B cell (primary cell): Measurements from ENCODE around the gene BIRC2. TPM values are rescaled to one million over a fixed set of nuclear protein-coding genes. Genes with fewer than 3 reads are reported as not detected.
A peak's percentile ranks its signal among the peaks of the same experiment; 100 is the strongest.

Source experiments
- ATAC-seq: fragments of 200-7000 bp; cut with Tn5 transposase; one replicate; pipeline ENCODE4 v1.10.0; 2021; ENCODE audit warnings: low read depth, mild to moderate bottlenecking, moderate number of reproducible peaks, moderate library complexity
- CTCF ChIA-PET: fragments of 350-600 bp; sonication (Branson Sonifier 250); formaldehyde crosslinking; loops from one replicate; lab custom pipeline; 2021; ENCODE audit warnings: antibody characterized with exemption, inconsistent platforms; lab: Charles Lee
- POLR2A ChIA-PET: fragments of 350-600 bp; sonication (Branson Sonifier 250); formaldehyde crosslinking; loops from one replicate; lab custom pipeline; 2021; ENCODE audit warnings: antibody characterized with exemption; lab: Charles Lee
- DNase-seq: peaks from one replicate; pipeline ENCODE4 v3.0.0; 2013
- H2AFZ ChIP-seq: 2 replicates; pipeline ENCODE4 v1.6.1; 2012; ENCODE audit warnings: mild to moderate bottlenecking, low read depth, low read length; ENCODE audit not compliant: insufficient read depth, poor library complexity, severe bottlenecking
- H3K27ac ChIP-seq, 2 donors: 1 replicate in 1 of 2; 2 replicates in 1 of 2; pipeline ENCODE4 v1.5.1; 2012 to 2013; ENCODE audit warnings: low read length in 2 of 2, mild to moderate bottlenecking in 2 of 2, moderate library complexity in 1 of 2
- H3K27me3 ChIP-seq, 4 experiments: fragments of 200-600 bp in 1 of 4; sonication (generic) in 1 of 4; replicated peaks in 1 of 4; 1 replicate in 2 of 4; 2 replicates in 2 of 4; pipeline versions ENCODE4 v1.6.1 to v1.7.0; 2013 to 2016; ENCODE audit warnings: low read length in 3 of 4, mild to moderate bottlenecking in 2 of 4, mixed read lengths in 1 of 4, moderate library complexity in 1 of 4; ENCODE audit not compliant: insufficient read depth in 4 of 4, control insufficient read depth in 3 of 4; ENCODE audit errors: control extremely low read depth in 1 of 4
- H3K36me3 ChIP-seq, 2 experiments: replicated peaks in 1 of 2; 1 replicate in 1 of 2; 2 replicates in 1 of 2; pipeline versions ENCODE4 v1.6.1 to v1.7.1; 2013; ENCODE audit warnings: low read length in 1 of 2; ENCODE audit not compliant: insufficient read depth in 2 of 2, control insufficient read depth in 1 of 2; ENCODE audit errors: control extremely low read depth in 1 of 2, extremely low read depth in 1 of 2
- H3K4me1 ChIP-seq, 2 donors: fragments of 200-600 bp in 1 of 2; sonication (generic) in 1 of 2; 1 replicate in 1 of 2; 2 replicates in 1 of 2; pipeline versions ENCODE4 v1.5.1 to v1.6.1; 2013 to 2017; ENCODE audit warnings: low read length in 2 of 2; ENCODE audit not compliant: control insufficient read depth in 2 of 2, insufficient read depth in 2 of 2
- H3K4me2 ChIP-seq: replicated peaks from 2 replicates; pipeline ENCODE3; 2012; ENCODE audit warnings: mild to moderate bottlenecking, low read depth, low read length; ENCODE audit not compliant: poor library complexity, severe bottlenecking
- H3K4me3 ChIP-seq, 5 experiments: fragments of 200-600 bp in 1 of 5; sonication (generic) in 1 of 5; 1 replicate in 3 of 5; 2 replicates in 2 of 5; pipeline versions ENCODE4 v1.5.1 to v1.7.0; 2011 to 2016; ENCODE audit warnings: low read length in 4 of 5, mild to moderate bottlenecking in 4 of 5, low read depth in 2 of 5, control low read depth in 1 of 5, moderate library complexity in 1 of 5; ENCODE audit not compliant: insufficient read depth in 1 of 5; ENCODE audit errors: control extremely low read depth in 1 of 5, extremely low read depth in 1 of 5
- H3K79me2 ChIP-seq: fragments of 200-600 bp; sonication (generic); one replicate; pipeline ENCODE4 v1.6.0; 2016; ENCODE audit warnings: low read length; ENCODE audit not compliant: control insufficient read depth, insufficient read depth
- H3K9ac ChIP-seq: fragments of 200-600 bp; sonication (generic); 2 replicates; pipeline ENCODE4 v1.6.1; 2017; ENCODE audit warnings: mild to moderate bottlenecking, low read length, moderate library complexity
- H3K9me3 ChIP-seq, 3 donors: one replicate each; pipeline versions ENCODE4 v1.6.1 to v1.7.1; 2013; ENCODE audit warnings: low read length in 2 of 3; ENCODE audit not compliant: control insufficient read depth in 2 of 3, insufficient read depth in 1 of 3; ENCODE audit errors: control extremely low read depth in 1 of 3
- H4K20me1 ChIP-seq: 2 replicates; pipeline ENCODE4 v1.6.0; 2012; ENCODE audit warnings: mild to moderate bottlenecking, low read length; ENCODE audit not compliant: insufficient read depth, control insufficient read depth, poor library complexity, severe bottlenecking
- H3K27ac Mint-ChIP-seq: one replicate; pipeline ENCODE4 v1.8.0; 2021; ENCODE audit warnings: mixed read lengths
- H3K27me3 Mint-ChIP-seq: one replicate; pipeline ENCODE4 v1.8.0; 2021; ENCODE audit warnings: mixed read lengths
- H3K4me1 Mint-ChIP-seq: one replicate; pipeline ENCODE4 v1.8.0; 2021; ENCODE audit warnings: mixed read lengths
- H3K4me3 Mint-ChIP-seq: one replicate; pipeline ENCODE4 v1.8.0; 2021; ENCODE audit warnings: mixed read lengths
- H3K9me3 Mint-ChIP-seq: one replicate; pipeline ENCODE4 v1.8.0; 2022; ENCODE audit warnings: mixed read lengths; ENCODE audit not compliant: insufficient read depth
- CTCF ChIP-seq: fragments of 200-600 bp; IDR thresholded peaks from one replicate; pipeline ENCODE4 v1.8.0; 2022; ENCODE audit warnings: antibody characterized with exemption, mild to moderate bottlenecking
- EZH2 ChIP-seq: IDR thresholded peaks from 2 replicates; pipeline ENCODE4 v1.6.1; 2012; ENCODE audit warnings: borderline replicate concordance, low read depth, mild to moderate bottlenecking, moderate library complexity, low read length; ENCODE audit not compliant: insufficient read depth, poor library complexity, severe bottlenecking
- WGBS: methylation state at CpG from one replicate; pipeline ENCODE4 v1.1.5; 2013; ENCODE audit warnings: missing lambda C conversion rate; ENCODE audit not compliant: insufficient coverage; 5-methylcytosine and 5-hydroxymethylcytosine counted together
- intact Hi-C: fragments of 100-400 bp; cut with micrococcal nuclease; formaldehyde crosslinking; loops from one replicate; pipeline ENCODE4 v1.10.0; 2022
- polyA plus RNA-seq: library from polyadenylated mRNA; depleted of rRNA; stranded (reverse); fragments of >200 nt; gene quantifications from 2 replicates; pipeline ENCODE4 v1.2.3, GENCODE V29; 2012
- total RNA-seq, 2 donors: library from RNA; stranded (reverse); fragments of 120-200 nt in 1 of 2; gene quantifications; 1 replicate in 1 of 2; 2 replicates in 1 of 2; pipeline versions ENCODE4 v1.2.3 to v1.2.4, GENCODE V29; 2013 to 2022

The BIRC2 gene
- total and polyA plus RNA-seq, 2 donors (not counting 1 experiment from before 2014, with no cell fraction given), result 20.1 to 51.0 TPM

GRCh38 chr11:102413497-102413896 lies 66.5 kb downstream of the BIRC2 start:
- Mint-ChIP-seq H3K27ac (no peak overlapping the region), H3K27me3 (no peaks in the 10 kb centered on the region), H3K4me1 (peaks cover 51% of the 10 kb centered on the region), H3K9me3 (peaks cover 5% of the 10 kb centered on the region), H3K4me3 (no peak overlapping the region)
- peaks cover 12 to 18% of the 10 kb centered on the region in 2 donors for H3K4me1 ChIP-seq
- H3K36me3 ChIP-seq, result peaks cover 0 to 2% of the 10 kb centered on the region in 2 experiments
- H2AFZ ChIP-seq, result no peak overlapping the region
- H3K27me3 ChIP-seq, result no peaks in the 10 kb centered on the region
- H3K27ac ChIP-seq, result no peak overlapping the region
- DNase-seq (no peak), ATAC-seq (no peak)
- no peak for TF ChIP-seq CTCF
- intact Hi-C loops, result no loop called here
- no peak overlapping the region for H3K9ac ChIP-seq
- peaks cover 96% of the 10 kb centered on the region for H3K79me2 ChIP-seq
- no peak overlapping the region for H3K4me3 ChIP-seq
- POLR2A ChIA-PET, result no interaction called here
- 79% methylated on average over 4 of the region's 4 CpGs for WGBS
- no peak overlapping the region for H3K4me2 ChIP-seq
- H3K9me3 ChIP-seq, result peaks cover 0 to 6% (median 4%) of the 10 kb centered on the region in 3 donors
- peaks cover 31% of the 10 kb centered on the region for H4K20me1 ChIP-seq
- CTCF ChIA-PET, result interaction anchor here (0.6 to 2.1 kb wide), 3 partner anchors 23 to 71 kb away, joined by 3 to 9 read pairs (median 5); no protein-coding TSS in a partner anchor

GRCh38 chr11:102414559-102414958 lies 67.5 kb downstream of the BIRC2 start:
- WGBS, result 100% methylated on average over 1 of the region's 2 CpGs
- peaks cover 0 to 2% of the 10 kb centered on the region in 2 experiments for H3K36me3 ChIP-seq
- no peak overlapping the region for H3K9ac ChIP-seq
- no peak overlapping the region for H3K4me3 ChIP-seq
- peak overlapping the region; percentile 55 for H3K4me3 Mint-ChIP-seq
- H3K4me2 ChIP-seq, result no peak overlapping the region
- H3K27me3 Mint-ChIP-seq, result no peaks in the 10 kb centered on the region
- no peak for ATAC-seq
- DNase-seq, result no peak
- H2AFZ ChIP-seq, result no peak overlapping the region
- CTCF ChIA-PET, result interaction anchor here (2.1 kb wide), 1 partner anchor 24 kb away, joined by 9 read pairs; no protein-coding TSS in a partner anchor
- peaks cover 53% of the 10 kb centered on the region for H3K4me1 Mint-ChIP-seq
- H3K9me3 ChIP-seq, result peaks cover 0 to 6% (median 4%) of the 10 kb centered on the region in 3 donors
- peaks cover 12 to 18% of the 10 kb centered on the region in 2 donors for H3K4me1 ChIP-seq
- H3K27me3 ChIP-seq, result no peaks in the 10 kb centered on the region
- POLR2A ChIA-PET, result no interaction called here
- H3K79me2 ChIP-seq, result peaks cover 96% of the 10 kb centered on the region
- TF ChIP-seq CTCF (no peak), EZH2 (no peak)
- H3K27ac Mint-ChIP-seq, result no peak overlapping the region
- H3K27ac ChIP-seq, result no peak overlapping the region
- H3K9me3 Mint-ChIP-seq, result peaks cover 5% of the 10 kb centered on the region
- peaks cover 28% of the 10 kb centered on the region for H4K20me1 ChIP-seq
- intact Hi-C loops, result no loop called here
